Measurements from ENCODE around the gene NKAP. TPM values are rescaled to one million over a fixed set of nuclear protein-coding genes. Genes with fewer than 3 reads are reported as not detected.

Gene NKAP
- total and polyA plus RNA-seq, 2 of the 8 experiments (the other 6 are each of a cell fraction or from before 2014, with no cell fraction given) = 2.8 to 7.1 TPM

Other genes with a start within 250 kb of the NKAP start
- 1.7 and 1.8 TPM in 2 replicates for gene SOWAHD, start 185.2 kb downstream of the NKAP start, total RNA-seq (2021; fragmentation: NEBNext Ultra II Directional; extraction: Animal tissue kit (Norgen Biotek cat#: 25700))
- gene SOWAHD, start 185.2 kb downstream of the NKAP start, polyA plus RNA-seq (2011; rRNA removed) = 2.6 and 2.9 TPM in 2 replicates
- 1,901 and 1,942 TPM in 2 replicates for gene RPL39, start 152.1 kb downstream of the NKAP start, total RNA-seq (2021; fragmentation: NEBNext Ultra II Directional; extraction: Animal tissue kit (Norgen Biotek cat#: 25700))
- 1,054 and 2,394 TPM in 2 replicates for gene RPL39, start 152.1 kb downstream of the NKAP start, polyA plus RNA-seq (2011; rRNA removed)
- gene UPF3B, start 90.8 kb downstream of the NKAP start, total RNA-seq (2021; fragmentation: NEBNext Ultra II Directional; extraction: Animal tissue kit (Norgen Biotek cat#: 25700)) = 20.9 and 22.2 TPM in 2 replicates
- gene UPF3B, start 90.8 kb downstream of the NKAP start, polyA plus RNA-seq (2011; rRNA removed) = 3.9 and 7.8 TPM in 2 replicates
- 14.2 and 14.3 TPM in 2 replicates for gene RNF113A, start 72.0 kb downstream of the NKAP start, total RNA-seq (2021; fragmentation: NEBNext Ultra II Directional; extraction: Animal tissue kit (Norgen Biotek cat#: 25700))
- gene RNF113A, start 72.0 kb downstream of the NKAP start, polyA plus RNA-seq (2011; rRNA removed) = 9.7 and 10.3 TPM in 2 replicates
- 69.7 and 74.1 TPM in 2 replicates for gene NDUFA1, start 71.9 kb downstream of the NKAP start, total RNA-seq (2021; fragmentation: NEBNext Ultra II Directional; extraction: Animal tissue kit (Norgen Biotek cat#: 25700))
- 36.7 and 65.6 TPM in 2 replicates for gene NDUFA1, start 71.9 kb downstream of the NKAP start, polyA plus RNA-seq (2011; rRNA removed)
- 1.3 and 1.7 TPM in 2 replicates for gene AKAP14, start 47.9 kb downstream of the NKAP start, total RNA-seq (2021; fragmentation: NEBNext Ultra II Directional; extraction: Animal tissue kit (Norgen Biotek cat#: 25700))
- gene AKAP14, start 47.9 kb downstream of the NKAP start, polyA plus RNA-seq (2011; rRNA removed) = 0.77 and 0.79 TPM in 2 replicates
- not detected in 2 replicates for gene RHOXF2B, start 133.9 kb upstream of the NKAP start, total RNA-seq (2021; fragmentation: NEBNext Ultra II Directional; extraction: Animal tissue kit (Norgen Biotek cat#: 25700))
- gene RHOXF2B, start 133.9 kb upstream of the NKAP start, polyA plus RNA-seq (2011; rRNA removed) = not detected in 2 replicates
- gene RHOXF1, start 172.2 kb upstream of the NKAP start, total RNA-seq (2021; fragmentation: NEBNext Ultra II Directional; extraction: Animal tissue kit (Norgen Biotek cat#: 25700)) = not detected in 2 replicates
- not detected in 2 replicates for gene RHOXF1, start 172.2 kb upstream of the NKAP start, polyA plus RNA-seq (2011; rRNA removed)
- not detected in 2 replicates for gene RHOXF2, start 214.9 kb upstream of the NKAP start, total RNA-seq (2021; fragmentation: NEBNext Ultra II Directional; extraction: Animal tissue kit (Norgen Biotek cat#: 25700))
- gene RHOXF2, start 214.9 kb upstream of the NKAP start, polyA plus RNA-seq (2011; rRNA removed) = not detected in 2 replicates

Measured in H1 (cell line).